ENCODE measurements around the gene RIMBP3C. TPM values are rescaled to one million over a fixed set of nuclear protein-coding genes. Genes with fewer than 3 reads are reported as not detected.
"Not testable (repeated sequence)": the region's sequence is repeated elsewhere in the genome, so short reads cannot be mapped to it uniquely, and the experiment has no call there.

RIMBP3C gene
- total RNA-seq, 4 donors from 2014 or later = 0.13 to 0.59 (median 0.45) TPM; not detected in 1

DNA sequence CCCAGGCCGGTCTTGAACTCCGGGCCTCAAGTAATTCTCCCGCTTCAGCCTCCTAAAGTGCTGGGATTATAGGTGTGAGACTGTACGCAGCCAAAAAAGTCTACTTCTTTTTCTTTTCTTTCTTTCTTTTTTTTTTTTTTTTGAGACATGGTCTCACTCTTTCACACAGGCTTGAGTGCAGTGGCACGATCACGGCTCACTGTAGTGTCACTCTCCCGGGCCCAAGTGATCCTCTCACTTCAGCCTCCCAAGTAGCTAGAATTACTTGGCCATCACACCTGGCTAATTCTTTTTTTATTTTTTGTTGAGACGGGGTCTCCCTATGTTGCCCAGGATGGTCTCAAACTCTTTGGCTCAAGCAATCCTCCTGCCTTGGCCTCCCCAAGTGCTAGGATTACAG, 12.7 kb upstream of the RIMBP3C start:
- Histone ChIP-seq H3K4me1 (peaks cover 3% of the 10 kb centered on the region in 2 donors), H3K27ac (no peak overlapping the region), H3K9me3 (no peaks in the 10 kb centered on the region), H3K36me3 (no peaks in the 10 kb centered on the region), H3K4me3 (replicated peaks in 1 of 3) (no peak overlapping the region), H3K27me3 (no peaks in the 10 kb centered on the region)
- 92 to 93% methylated on average over 8 of the region's 8 CpGs for WGBS, 2 donors
- intact Hi-C loops (cut with DNase I) = no loop called here
- no peak for DNase-seq
- TF ChIP-seq, protein P1, sequence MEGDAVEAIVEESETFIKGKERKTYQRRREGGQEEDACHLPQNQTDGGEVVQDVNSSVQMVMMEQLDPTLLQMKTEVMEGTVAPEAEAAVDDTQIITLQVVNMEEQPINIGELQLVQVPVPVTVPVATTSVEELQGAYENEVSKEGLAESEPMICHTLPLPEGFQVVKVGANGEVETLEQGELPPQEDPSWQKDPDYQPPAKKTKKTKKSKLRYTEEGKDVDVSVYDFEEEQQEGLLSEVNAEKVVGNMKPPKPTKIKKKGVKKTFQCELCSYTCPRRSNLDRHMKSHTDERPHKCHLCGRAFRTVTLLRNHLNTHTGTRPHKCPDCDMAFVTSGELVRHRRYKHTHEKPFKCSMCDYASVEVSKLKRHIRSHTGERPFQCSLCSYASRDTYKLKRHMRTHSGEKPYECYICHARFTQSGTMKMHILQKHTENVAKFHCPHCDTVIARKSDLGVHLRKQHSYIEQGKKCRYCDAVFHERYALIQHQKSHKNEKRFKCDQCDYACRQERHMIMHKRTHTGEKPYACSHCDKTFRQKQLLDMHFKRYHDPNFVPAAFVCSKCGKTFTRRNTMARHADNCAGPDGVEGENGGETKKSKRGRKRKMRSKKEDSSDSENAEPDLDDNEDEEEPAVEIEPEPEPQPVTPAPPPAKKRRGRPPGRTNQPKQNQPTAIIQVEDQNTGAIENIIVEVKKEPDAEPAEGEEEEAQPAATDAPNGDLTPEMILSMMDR (IDR thresholded peaks at IDR 0.05) = no peak
- no peak for TF ChIP-seq POLR2A (IDR thresholded peaks at IDR 0.05)

DNA sequence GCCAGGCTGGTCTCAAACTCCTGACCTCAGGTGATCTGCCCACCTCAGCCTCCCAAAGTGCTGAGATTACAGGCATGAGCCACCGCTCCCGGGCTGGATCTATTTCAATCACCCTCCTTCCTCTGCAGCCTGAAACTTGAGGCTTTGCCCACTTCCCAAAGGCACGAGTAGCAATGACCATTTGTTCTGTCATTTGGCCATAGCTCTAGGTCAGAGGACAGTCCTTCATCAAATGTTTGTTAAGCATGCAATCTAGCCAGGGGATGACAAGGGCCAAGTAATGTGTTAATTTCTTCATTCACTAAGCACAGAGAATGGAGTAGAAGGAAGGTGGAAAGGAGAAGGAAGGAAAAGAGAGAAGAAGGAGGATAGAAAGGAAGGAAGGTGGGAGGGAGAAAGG, 9.4 kb upstream of the RIMBP3C start:
- H3K4me3 ChIP-seq (replicated peaks in 1 of 3); intact Hi-C loops (cut with DNase I); H3K27me3 ChIP-seq; H3K36me3 ChIP-seq; H3K27ac ChIP-seq; H3K9me3 ChIP-seq; H3K4me1 ChIP-seq; DNase-seq: not testable (repeated sequence)
- WGBS, 2 donors = 25 to 30% methylated on average over 1 of the region's 3 CpGs

DNA sequence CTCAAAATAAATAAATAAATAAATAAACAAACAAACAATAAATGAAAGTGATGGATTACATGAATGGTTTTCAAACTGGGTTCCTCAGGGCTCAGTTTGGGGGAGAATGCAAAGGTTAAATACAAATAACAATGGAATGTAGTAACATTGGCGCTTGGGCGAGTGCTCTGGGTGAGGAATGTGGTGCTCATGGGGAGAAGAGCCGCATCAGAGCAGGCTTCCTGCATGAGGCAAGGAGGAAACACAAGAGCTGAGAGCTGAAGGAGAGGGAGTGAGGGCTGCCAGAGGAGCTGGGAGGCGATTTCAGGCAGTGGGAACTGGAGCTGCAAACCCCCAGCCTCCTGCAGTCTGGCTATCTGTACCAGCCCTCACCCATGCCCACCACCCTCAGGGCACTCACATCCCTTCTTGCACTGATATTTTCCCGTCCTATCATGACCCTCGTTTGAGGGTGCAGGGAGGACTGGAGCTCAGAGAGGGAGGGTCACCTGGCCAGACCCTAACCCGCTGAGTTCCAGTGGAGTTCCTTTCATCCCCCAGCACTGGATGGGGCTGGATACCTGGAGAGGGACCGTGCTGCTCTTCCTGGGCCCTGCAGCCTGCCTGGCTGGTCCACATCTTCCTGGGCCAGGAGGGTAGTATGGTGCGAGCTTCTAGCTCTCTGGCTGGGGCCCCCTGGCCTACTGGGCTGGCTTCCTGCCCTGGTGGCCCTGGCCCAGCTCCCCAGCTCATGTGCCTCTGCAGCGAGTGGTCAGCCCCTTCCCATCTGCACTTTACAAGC, 8.3 kb upstream of the RIMBP3C start:
- WGBS, 2 donors = 65% methylated on average over 2 of the region's 10 CpGs; no CpG with 5 or more reads in 1 of the 2 donors
- DNase-seq; intact Hi-C loops (cut with DNase I): not testable (repeated sequence)

DNA sequence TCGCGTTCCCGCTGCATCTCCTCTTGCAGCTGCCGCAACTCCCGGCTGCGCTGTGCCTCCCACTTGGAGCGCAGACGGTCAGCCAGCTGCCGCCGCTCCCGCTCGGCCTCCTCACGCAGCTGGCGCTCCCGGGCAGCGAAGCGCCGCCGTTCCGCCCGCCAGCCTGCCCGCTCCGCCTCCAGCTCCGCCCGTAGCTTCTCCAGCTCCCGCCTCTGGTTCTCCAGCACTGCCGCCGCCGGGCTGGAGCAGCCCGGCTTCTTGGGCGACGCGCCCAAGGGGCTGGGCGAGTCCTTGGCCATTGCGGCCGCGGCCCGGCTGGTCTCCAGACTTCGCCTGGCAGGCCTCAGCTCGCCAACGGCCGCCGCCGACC, 598 bp downstream of the RIMBP3C start:
- H3K27ac ChIP-seq; H3K27me3 ChIP-seq; H3K4me1 ChIP-seq; H3K4me3 ChIP-seq (replicated peaks in 1 of 3); H3K36me3 ChIP-seq; DNase-seq; intact Hi-C loops (cut with DNase I); H3K9me3 ChIP-seq: not testable (repeated sequence)
- no CpG with 5 or more reads among the region's 44 CpGs for WGBS, 2 donors

More for the DNA sequence above, 8.3 kb upstream of the RIMBP3C start:
- not testable (repeated sequence) for H3K27me3 ChIP-seq; H3K4me3 ChIP-seq (replicated peaks in 1 of 3); H3K36me3 ChIP-seq; H3K4me1 ChIP-seq; H3K27ac ChIP-seq; H3K9me3 ChIP-seq

DNA sequence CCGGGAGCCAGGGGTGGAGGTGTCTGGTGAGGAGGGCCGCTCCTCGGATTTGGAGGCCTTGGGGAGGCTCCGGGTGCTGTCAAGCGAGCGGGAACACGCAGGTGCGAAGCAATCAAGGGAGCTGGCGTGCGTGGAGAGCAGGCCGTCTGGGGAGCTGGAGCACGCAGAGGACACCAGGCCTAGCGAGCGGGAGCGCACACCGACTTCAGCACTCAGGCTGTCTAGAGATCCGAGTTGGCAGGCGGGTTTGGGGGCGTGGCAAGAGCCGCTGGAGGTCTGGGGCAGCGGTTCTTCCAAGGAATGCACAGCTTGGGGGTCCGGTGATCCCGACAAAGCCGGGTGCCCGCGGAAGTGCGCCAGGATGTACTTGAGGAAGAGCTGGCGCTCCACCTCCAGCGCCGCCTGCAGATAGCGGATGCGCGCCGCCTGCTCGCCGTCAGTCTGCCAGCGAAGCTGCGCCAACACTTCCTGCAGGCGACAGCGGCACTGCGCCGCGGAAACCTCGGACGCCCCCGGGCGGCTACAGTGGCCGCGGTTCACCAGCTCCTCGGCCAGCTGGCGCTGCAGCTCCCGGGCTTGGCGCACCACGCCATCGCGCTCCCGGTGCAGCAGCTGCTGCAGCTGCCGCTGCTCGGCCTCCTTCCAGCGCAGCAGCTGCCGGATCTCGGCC, 1.1 kb downstream of the RIMBP3C start:
- H3K36me3 ChIP-seq; intact Hi-C loops (cut with DNase I); DNase-seq; H3K9me3 ChIP-seq; H3K27me3 ChIP-seq; H3K27ac ChIP-seq; H3K4me1 ChIP-seq; H3K4me3 ChIP-seq (replicated peaks in 1 of 3): not testable (repeated sequence)
- WGBS, 2 donors = no CpG with 5 or more reads among the region's 62 CpGs

DNA sequence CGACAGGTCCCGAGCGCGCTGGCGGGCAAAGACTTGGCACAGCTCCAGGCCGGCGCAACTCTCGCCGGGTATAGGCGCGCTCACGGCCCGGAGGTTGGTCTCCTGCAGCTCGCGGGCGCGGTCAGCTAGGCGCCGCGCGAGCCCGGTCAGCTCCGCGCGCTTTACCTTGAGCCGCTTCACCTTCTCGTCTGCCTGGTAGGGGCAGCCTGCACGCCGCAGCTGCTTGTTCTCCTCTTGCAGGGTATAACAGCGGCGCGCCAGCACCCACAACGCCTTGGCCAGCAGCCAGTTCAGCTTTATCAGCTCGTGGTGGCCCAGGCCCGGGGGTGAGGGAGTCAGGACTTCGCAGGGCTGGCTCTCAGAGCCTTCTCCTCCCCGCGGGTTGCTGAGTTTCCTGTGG, 1.7 kb downstream of the RIMBP3C start:
- H3K36me3 ChIP-seq; H3K9me3 ChIP-seq; intact Hi-C loops (cut with DNase I); H3K4me3 ChIP-seq (replicated peaks in 1 of 3); H3K27ac ChIP-seq; DNase-seq; H3K27me3 ChIP-seq; H3K4me1 ChIP-seq: not testable (repeated sequence)
- no CpG with 5 or more reads among the region's 38 CpGs for WGBS, 2 donors

DNA sequence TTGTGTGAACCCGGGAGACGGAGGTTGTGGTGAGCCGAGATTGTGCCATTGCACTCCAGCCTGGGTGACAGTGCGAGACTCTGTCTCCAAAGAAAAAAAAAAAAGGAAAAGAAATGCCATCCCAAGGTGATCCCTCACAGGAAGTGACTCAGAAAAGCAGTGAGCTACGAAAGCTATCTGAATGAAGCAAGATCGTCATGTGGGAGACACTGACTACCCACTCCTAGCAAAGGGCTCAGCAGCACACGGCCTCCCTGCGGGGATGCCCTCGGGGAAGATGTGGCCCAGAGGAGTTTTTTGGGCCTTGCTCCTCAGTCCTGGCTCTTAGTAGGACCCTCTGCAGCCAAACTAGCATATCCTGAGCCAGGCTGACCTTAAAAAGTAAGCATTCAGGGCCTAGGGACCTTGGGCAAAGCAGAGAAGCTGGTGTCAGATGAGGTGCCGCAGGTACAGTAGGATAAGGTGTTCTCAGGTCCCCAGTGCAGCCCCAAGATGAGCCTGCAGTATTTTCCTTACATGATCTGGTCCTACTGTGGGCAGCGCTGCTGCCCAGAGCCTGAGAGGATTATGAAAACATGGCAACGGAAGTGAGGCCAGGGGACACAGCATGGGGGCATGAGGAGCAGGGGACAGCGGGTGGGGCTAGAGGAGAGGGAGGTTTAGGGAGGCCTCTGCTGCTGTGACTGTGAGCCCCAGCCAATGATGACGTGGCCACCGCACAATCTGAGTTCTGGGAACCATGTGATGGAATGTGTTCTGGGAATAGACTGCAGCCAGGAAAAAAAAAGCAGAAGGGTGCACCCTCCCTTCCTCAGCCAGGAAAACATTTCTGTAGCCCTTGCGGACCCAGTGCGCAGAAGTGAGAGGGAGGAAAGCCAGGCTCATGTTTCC, 6.6 kb downstream of the RIMBP3C start:
- H3K27me3 ChIP-seq; H3K36me3 ChIP-seq; intact Hi-C loops (cut with DNase I); DNase-seq; H3K4me1 ChIP-seq; H3K27ac ChIP-seq; H3K9me3 ChIP-seq; H3K4me3 ChIP-seq (replicated peaks in 1 of 3): not testable (repeated sequence)
- WGBS, 2 donors = 90 to 100% methylated on average over 1 to 2 of the region's 17 CpGs

DNA sequence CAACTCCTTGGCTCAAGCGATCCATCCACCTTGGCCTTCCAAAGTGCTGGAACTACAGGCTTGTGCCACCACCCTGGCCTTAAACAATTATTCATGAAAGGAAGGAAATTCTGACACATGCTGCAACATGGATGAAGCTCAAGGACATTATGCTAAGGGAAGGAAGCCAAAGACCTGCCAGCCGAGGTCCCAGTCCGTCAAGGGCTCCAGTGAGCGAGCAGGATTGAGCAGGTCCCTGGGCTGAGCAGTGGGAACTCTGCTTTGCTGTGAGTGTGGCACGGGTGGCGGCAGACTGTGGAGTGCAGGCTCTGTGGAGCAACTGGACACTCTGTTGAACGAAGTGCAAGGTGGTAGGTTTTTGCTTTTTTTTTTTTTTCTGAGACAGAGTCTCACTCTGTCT, 11.4 kb downstream of the RIMBP3C start:
- H3K27me3 ChIP-seq; H3K9me3 ChIP-seq; H3K4me3 ChIP-seq (replicated peaks in 1 of 3); H3K4me1 ChIP-seq; H3K36me3 ChIP-seq; H3K27ac ChIP-seq; intact Hi-C loops (cut with DNase I); DNase-seq: not testable (repeated sequence)
- no CpG with 5 or more reads among the region's 7 CpGs for WGBS, 2 donors

DNA sequence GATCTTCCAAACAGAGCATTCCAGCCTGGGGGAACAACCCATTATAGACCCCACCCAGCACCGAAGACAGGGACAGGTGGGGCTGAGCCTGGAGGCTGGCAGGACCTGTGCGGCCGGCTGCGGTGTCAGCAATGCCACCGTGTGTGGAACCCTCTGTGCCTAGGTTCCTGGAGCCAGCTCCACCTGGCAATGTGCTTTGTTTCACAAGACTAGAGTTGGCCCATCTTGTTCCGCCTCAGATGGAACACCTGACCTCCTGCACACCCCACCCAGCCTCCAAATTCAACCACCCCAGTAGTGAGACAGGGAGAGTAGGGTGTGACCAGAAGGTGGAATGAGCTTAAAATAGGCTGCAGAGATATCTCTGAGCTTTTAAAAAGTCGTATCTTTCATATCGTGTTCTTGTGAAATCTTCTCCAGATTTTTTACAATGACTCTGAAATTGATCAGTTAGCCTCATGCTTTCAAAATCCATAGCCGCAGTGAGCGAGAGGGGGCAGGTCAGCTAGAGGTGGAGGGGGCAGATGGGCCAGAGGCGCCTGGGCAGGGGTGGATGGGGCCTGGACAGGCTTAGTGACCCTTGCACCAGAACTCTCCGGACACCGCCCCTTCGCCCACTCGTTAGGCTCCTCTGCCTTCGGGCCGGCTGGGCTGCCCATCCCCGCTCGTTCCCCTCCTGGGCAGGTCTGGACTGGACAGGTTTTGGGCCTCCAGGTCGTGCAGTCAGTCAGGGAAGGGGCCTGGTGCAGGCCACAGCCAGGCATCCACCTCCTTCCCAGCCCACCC, 18.2 kb downstream of the RIMBP3C start:
- H3K27me3 ChIP-seq; H3K27ac ChIP-seq; intact Hi-C loops (cut with DNase I); H3K4me3 ChIP-seq (replicated peaks in 1 of 3); H3K36me3 ChIP-seq; H3K9me3 ChIP-seq; DNase-seq; H3K4me1 ChIP-seq: not testable (repeated sequence)
- no CpG with 5 or more reads among the region's 20 CpGs for WGBS, 2 donors

DNA sequence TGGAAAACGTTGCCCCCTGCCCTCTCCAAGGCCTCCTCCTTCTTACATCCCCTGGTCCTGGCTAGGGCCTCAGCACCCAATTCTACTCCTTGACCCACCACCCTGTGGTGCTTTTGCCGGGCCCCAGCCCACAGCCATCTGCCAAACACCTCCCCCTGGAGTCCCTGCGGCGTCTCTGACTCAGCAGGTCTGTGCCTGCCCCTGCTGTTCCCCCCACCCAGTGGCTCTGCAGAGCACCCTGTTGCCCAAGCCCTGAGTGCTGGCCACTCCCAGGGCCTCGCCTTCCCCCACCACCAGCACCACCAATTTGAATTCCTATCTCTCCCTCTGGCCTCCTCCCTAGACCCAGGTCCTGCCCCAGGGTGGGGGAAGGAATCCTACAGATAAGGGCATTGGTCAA, 19.7 kb downstream of the RIMBP3C start:
- H3K27ac ChIP-seq; DNase-seq; intact Hi-C loops (cut with DNase I); H3K36me3 ChIP-seq; H3K9me3 ChIP-seq; H3K4me1 ChIP-seq; H3K4me3 ChIP-seq (replicated peaks in 1 of 3); H3K27me3 ChIP-seq: not testable (repeated sequence)
- no CpG with 5 or more reads among the region's 5 CpGs for WGBS, 2 donors
